HG02571 (cell line): Measurements from ENCODE around the gene SLC17A6.

Experiments
- ATAC-seq: cut with Tn5 transposase; IDR thresholded peaks from one replicate; pipeline ENCODE4 v1.9.1; 2021; ENCODE audit warnings: mild to moderate bottlenecking, moderate library complexity; ENCODE audit not compliant: unreplicated experiment

Gene SLC17A6

GRCh38 chr11:22337596-22338485, at the start of gene SLC17A6:
TSS of gene SLC17A6 (plus strand) at chr11:22338381. CDS start at chr11:22338534, 153 bp downstream.
- no peak for ATAC-seq

- no peak for ATAC-seq
Observed at GRCh38 chr11:22302368-22302767, 35.8 kb upstream of the SLC17A6 start.

- ATAC-seq = no peak
Observed at GRCh38 chr11:22304337-22304961, 33.7 kb upstream of the SLC17A6 start.

GRCh38 chr11:22317656-22318055, 20.5 kb upstream of the SLC17A6 start:
- no peak for ATAC-seq

- no peak for ATAC-seq
Observed at GRCh38 chr11:22331771-22332170, 6.4 kb upstream of the SLC17A6 start.

GRCh38 chr11:22336587-22336986, 1.6 kb upstream of the SLC17A6 start:
- no peak for ATAC-seq

GRCh38 chr11:22339611-22340010, 1.4 kb downstream of the SLC17A6 start:
- ATAC-seq = no peak

GRCh38 chr11:22340235-22340634, 2.1 kb downstream of the SLC17A6 start:
- no peak for ATAC-seq

GRCh38 chr11:22340701-22341587, 2.8 kb downstream of the SLC17A6 start:
- ATAC-seq = no peak

GRCh38 chr11:22341588-22341931, 3.4 kb downstream of the SLC17A6 start:
- ATAC-seq = no peak

- ATAC-seq = no peak
Observed at GRCh38 chr11:22342211-22343031, 4.2 kb downstream of the SLC17A6 start.

- no peak for ATAC-seq
Observed at GRCh38 chr11:22343032-22343324, 4.8 kb downstream of the SLC17A6 start.

GRCh38 chr11:22343371-22344032, 5.3 kb downstream of the SLC17A6 start:
- no peak for ATAC-seq

GRCh38 chr11:22344081-22344480, 5.9 kb downstream of the SLC17A6 start:
- ATAC-seq = no peak

- ATAC-seq = no peak
Observed at GRCh38 chr11:22346282-22346681, 8.1 kb downstream of the SLC17A6 start.

- no peak for ATAC-seq
Observed at GRCh38 chr11:22347857-22348487, 9.8 kb downstream of the SLC17A6 start.

- ATAC-seq = no peak
Observed at GRCh38 chr11:22349491-22349890, 11.3 kb downstream of the SLC17A6 start.

GRCh38 chr11:22359295-22359694, 21.1 kb downstream of the SLC17A6 start:
- no peak for ATAC-seq

- no peak for ATAC-seq
Observed at GRCh38 chr11:22371160-22371559, 33.0 kb downstream of the SLC17A6 start.

GRCh38 chr11:22387126-22387525, 48.9 kb downstream of the SLC17A6 start:
- no peak for ATAC-seq
